ENCODE measurements around the gene CRHBP.
A peak's percentile ranks its signal among the peaks of the same experiment; 100 is the strongest.
"Not testable (repeated sequence)": the region's sequence is repeated elsewhere in the genome, so short reads cannot be mapped to it uniquely, and the experiment has no call there.

CRHBP gene

GRCh38 chr5:76952795-76953536, at the start of gene CRHBP:
TSS of gene CRHBP (plus strand) at chr5:76953045. CDS start at chr5:76953135, 90 bp downstream.
- FAIRE-seq (peak; percentile 38), DNase-seq (ENCODE audit: insufficient read length, low spot score) (no peak)

GRCh38 chr5:76908166-76908565, 44.7 kb upstream of the CRHBP start:
- FAIRE-seq (no peak), DNase-seq (ENCODE audit: insufficient read length, low spot score) (no peak)

GRCh38 chr5:76910344-76910933, 42.4 kb upstream of the CRHBP start:
- not testable (repeated sequence) for DNase-seq (ENCODE audit: insufficient read length, low spot score); FAIRE-seq

- FAIRE-seq; DNase-seq (ENCODE audit: insufficient read length, low spot score): not testable (repeated sequence)
Measured at GRCh38 chr5:76914671-76915070, 38.2 kb upstream of the CRHBP start.

- DNase-seq (ENCODE audit: insufficient read length, low spot score) = no peak
- FAIRE-seq = no peak
Measured at GRCh38 chr5:76918539-76918938, 34.3 kb upstream of the CRHBP start.

GRCh38 chr5:76920491-76920890, 32.4 kb upstream of the CRHBP start:
- DNase-seq (ENCODE audit: insufficient read length, low spot score) = no peak
- no peak for FAIRE-seq

- FAIRE-seq = no peak
- DNase-seq (ENCODE audit: insufficient read length, low spot score) = no peak
Measured at GRCh38 chr5:76926329-76927105, 26.3 kb upstream of the CRHBP start.

GRCh38 chr5:76927961-76928360, 24.9 kb upstream of the CRHBP start:
- no peak for FAIRE-seq
- no peak for DNase-seq (ENCODE audit: insufficient read length, low spot score)

- DNase-seq (ENCODE audit: insufficient read length, low spot score) (no peak), FAIRE-seq (no peak)
Measured at GRCh38 chr5:76930083-76930482, 22.8 kb upstream of the CRHBP start.

GRCh38 chr5:76938177-76938576, 14.7 kb upstream of the CRHBP start:
- no peak for FAIRE-seq

GRCh38 chr5:76941000-76941399, 11.8 kb upstream of the CRHBP start:
- DNase-seq (ENCODE audit: insufficient read length, low spot score) (no peak), FAIRE-seq (no peak)

More at GRCh38 chr5:76938177-76938576, 14.7 kb upstream of the CRHBP start:
- no peak for DNase-seq (ENCODE audit: insufficient read length, low spot score)

- DNase-seq (ENCODE audit: insufficient read length, low spot score) (no peak), FAIRE-seq (no peak)
Measured at GRCh38 chr5:76941442-76941841, 11.4 kb upstream of the CRHBP start.

- peak; percentile 35 for DNase-seq (ENCODE audit: insufficient read length, low spot score)
- FAIRE-seq = no peak
Measured at GRCh38 chr5:76942581-76942980, 10.3 kb upstream of the CRHBP start.

- no peak for DNase-seq (ENCODE audit: insufficient read length, low spot score)
- FAIRE-seq = no peak
Measured at GRCh38 chr5:76943006-76943405, 9.8 kb upstream of the CRHBP start.

GRCh38 chr5:76944638-76945037, 8.2 kb upstream of the CRHBP start:
- FAIRE-seq = no peak
- DNase-seq (ENCODE audit: insufficient read length, low spot score) = no peak

- not testable (repeated sequence) for FAIRE-seq; DNase-seq (ENCODE audit: insufficient read length, low spot score)
Measured at GRCh38 chr5:76945238-76945637, 7.6 kb upstream of the CRHBP start.

GRCh38 chr5:76946090-76946489, 6.8 kb upstream of the CRHBP start:
- DNase-seq (ENCODE audit: insufficient read length, low spot score) (no peak), FAIRE-seq (no peak)

GRCh38 chr5:76947082-76947503, 5.8 kb upstream of the CRHBP start:
- FAIRE-seq (no peak), DNase-seq (ENCODE audit: insufficient read length, low spot score) (no peak)

GRCh38 chr5:76953551-76954382, 922 bp downstream of the CRHBP start:
- FAIRE-seq (no peak), DNase-seq (ENCODE audit: insufficient read length, low spot score) (no peak)

GRCh38 chr5:76954383-76954763, 1.5 kb downstream of the CRHBP start:
- DNase-seq (ENCODE audit: insufficient read length, low spot score) (no peak), FAIRE-seq (no peak)

GRCh38 chr5:76956033-76956432, 3.2 kb downstream of the CRHBP start:
- no peak for FAIRE-seq
- no peak for DNase-seq (ENCODE audit: insufficient read length, low spot score)

All from HTR-8/SVneo (cell line).